NCI-H2107 treated with DMSO at 0.1 percent for 48 hours (cell line): ENCODE results near the gene MKI67.
"Not testable (repeated sequence)": the region's sequence is repeated elsewhere in the genome, so short reads cannot be mapped to it uniquely, and the experiment has no call there.

Source experiments
- DNase-seq: peaks from one replicate; lab custom pipeline; 2025; ENCODE audit not compliant: unreplicated experiment; lab: John Stamatoyannopoulos, UW

Gene MKI67

DNA sequence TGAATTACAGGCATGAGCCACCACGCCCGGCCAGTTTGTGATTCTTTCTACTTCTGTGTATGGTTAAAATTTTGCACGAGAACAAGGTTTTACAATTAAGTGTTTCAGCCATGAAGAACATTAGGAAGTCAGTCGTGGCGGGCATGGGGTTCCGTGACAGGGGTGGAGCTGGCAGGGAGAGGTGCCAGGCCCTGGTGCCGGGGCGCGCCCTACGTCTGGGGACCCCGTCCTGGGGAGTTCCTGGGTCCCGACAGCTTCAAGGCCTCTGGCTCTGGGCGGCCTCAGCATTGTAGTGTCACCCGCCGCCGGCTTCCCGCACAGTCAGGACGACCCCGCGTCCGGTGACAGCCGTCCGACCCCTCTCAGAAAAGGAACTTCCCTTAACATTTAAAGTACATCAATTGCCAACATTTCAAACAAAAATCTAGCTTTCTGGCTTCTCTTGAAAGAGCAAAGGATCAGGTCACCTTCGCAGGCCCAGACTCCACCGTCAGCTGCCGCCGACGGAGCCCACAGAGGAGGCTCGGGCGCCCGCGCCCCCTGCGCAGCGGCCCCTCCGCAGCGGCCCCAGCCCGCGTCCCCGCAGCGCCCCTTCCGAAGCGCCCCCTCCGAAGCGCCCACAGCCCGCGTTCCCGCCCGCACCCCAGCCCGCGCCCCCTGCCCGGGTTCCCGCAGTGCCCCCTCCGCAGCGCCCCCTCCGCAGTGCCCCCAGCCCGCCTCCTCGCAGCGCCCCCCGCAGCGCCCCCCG, 23.2 kb upstream of the MKI67 start:
- no peak for DNase-seq

DNA sequence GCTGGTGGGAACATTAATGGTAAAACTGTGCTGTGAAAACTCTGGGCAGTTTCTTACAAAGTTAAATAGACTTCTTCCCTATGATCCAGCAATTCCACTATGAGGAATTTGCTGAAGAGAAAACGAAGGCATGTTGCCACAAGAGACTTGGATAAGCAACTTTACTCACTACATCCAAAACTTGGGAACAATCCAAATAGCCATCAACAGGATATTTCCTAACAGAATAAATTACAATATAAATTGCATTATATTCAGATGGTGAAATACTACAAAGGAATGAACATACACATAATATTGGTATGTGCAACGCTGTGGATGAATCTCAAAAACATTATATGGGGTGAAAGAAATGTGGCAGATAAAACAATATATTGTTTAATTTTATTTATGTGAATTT, 21.4 kb upstream of the MKI67 start:
- no peak for DNase-seq

GRCh38 chr10:128147064-128147463, 20.8 kb upstream of the MKI67 start:
- DNase-seq: no peak

DNA sequence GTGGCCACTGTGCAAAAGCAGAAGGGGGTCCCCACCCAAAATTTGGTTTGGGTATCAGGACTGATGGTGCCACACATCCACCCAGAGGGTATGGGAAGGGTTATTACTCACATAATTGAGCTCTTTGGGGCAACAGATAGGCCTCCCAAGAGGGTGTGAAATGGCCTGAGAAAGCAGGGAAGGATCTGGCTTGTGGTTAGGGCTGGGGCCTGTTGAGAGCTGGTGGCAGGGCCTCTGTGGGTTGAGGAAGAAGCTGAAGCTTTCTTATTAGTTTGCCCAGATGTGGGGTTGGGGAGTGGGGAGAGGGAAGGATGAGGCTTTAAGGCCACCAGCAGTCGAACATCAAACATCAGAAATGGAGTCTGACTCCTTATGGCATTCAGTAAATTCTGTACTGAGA, 18.3 kb upstream of the MKI67 start:
- DNase-seq: no peak

- no peak for DNase-seq
Measured at GRCh38 chr10:128143531-128143930, 17.3 kb upstream of the MKI67 start.

GRCh38 chr10:128140425-128140824, 14.2 kb upstream of the MKI67 start:
- DNase-seq: no peak

- not testable (repeated sequence) for DNase-seq
Measured at GRCh38 chr10:128138429-128138828, 12.2 kb upstream of the MKI67 start.

GRCh38 chr10:128137877-128138276, 11.7 kb upstream of the MKI67 start:
- no peak for DNase-seq

GRCh38 chr10:128130051-128130450, 3.8 kb upstream of the MKI67 start:
- no peak for DNase-seq

DNA sequence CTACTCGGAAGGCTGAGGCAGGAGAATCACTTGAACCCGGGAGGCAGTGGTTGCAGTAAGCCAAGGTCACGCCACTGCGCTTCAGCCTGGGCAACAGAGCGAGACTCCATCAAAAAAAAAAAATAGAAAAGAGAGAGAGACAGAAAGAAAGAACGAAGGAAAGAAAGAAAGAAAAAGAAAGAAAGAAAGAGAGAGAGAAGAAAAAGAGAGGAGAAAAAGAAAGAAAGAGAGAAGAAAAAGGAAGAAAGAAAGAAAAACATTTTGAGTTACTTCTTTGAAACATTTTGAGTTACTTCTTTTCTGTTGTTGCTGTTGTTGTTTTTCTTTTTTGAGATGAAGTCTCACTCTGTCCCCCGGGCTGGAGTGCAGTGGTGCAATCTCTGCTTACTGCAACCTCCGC, 2.4 kb upstream of the MKI67 start:
- no peak for DNase-seq

DNA sequence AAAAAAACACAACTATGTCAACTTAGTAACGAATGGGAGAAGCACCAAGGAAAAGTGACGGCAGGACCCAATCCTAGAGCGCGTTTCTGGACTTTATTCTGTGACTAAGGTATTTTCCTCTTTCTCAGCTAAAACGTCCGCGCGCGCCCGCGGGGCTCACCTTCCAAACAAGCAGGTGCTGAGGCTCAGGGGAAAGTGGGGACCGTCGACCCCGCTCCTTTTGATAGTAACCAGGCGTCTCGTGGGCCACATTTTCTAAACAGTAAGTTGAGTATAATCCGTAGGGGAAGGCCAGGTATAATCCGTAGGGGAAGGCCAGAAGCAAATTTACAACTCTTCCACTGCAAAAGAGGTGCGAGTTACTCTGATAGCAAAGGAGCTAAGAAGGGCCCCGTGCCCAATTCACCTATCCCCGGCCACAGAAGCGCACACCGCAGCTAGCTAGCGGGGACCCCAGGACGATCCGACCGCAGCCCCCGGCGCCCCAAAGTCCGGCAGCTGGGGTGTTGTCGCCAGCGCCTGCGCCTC, 743 bp downstream of the MKI67 start:
- DNase-seq: no peak

GRCh38 chr10:128124813-128125403, 1.3 kb downstream of the MKI67 start:
- DNase-seq: no peak

DNA sequence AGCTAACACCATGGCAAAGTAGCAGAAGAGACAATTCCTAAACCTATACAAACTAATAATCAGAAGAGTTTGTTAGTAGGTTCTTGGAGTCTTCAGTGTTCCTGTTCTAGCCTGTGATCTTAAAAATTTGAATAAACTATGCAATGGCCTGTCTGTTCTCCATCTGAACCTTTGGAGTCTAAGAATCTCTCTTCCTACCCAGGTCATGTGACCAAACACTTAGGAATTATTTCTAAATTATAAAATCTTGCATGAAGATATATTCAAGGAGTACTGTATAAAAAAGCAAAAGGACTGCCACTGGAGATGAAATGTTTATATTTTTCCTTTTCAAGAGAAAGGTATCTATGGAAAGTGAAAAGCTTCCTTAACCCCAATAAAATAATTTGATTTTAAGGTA, 2.4 kb downstream of the MKI67 start:
- no peak for DNase-seq

- no peak for DNase-seq
Measured at GRCh38 chr10:128122931-128123330, 3.3 kb downstream of the MKI67 start.

GRCh38 chr10:128121750-128122412, 4.3 kb downstream of the MKI67 start:
- no peak for DNase-seq

DNA sequence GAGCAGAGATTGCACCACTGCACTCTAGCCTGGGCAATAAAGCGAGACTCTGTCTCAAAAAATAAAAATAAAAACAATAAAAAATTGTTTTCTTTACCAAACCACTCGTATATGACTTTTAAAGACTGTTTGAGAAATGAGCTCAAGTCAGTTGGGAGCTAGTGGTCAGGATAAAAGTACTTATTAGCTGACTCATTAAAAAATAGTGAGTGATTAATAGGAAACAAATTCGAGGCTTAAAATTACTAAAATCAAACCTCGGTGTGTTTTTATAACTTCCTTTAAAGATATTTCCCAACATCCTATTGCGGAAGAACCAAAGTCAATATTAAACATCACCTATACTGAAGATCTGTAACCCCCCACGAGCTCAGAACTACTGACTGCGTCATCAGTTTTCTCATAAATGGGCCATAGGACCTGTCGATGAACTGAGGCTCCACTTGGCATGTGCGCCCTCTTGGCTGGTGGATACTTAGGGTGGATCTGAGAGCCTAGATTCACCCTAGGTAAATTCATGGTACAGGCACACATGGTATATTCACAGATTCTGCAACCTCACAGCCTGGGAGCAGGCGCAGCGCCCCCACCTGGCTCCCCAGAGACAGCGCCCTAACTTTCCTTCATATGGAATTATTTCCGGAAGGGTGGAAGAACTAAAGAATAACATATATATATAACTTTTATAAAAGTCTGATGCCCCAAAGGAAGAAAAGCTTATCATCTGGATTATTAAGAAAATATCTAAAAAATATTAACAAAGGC, 9.2 kb downstream of the MKI67 start:
- no peak for DNase-seq

DNA sequence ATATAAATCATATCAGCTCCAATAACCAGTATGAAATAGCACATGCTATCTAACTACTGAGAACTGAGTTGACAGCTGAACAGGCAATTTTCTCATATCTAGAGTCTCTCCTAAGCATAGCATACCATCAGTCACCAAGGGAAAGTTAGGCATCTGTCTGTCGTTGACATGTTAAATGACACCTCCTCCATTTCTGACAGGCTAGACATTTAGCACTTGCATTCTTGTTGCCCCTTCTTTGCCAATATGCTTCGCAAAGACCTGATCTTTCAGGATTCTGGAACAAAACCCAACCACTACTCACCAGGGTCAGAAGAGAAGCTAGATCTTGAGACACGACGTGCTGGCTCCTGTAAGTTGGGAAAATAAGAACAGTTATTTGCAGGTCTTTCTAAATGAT, 10.0 kb downstream of the MKI67 start:
- no peak for DNase-seq

GRCh38 chr10:128115356-128115755, 10.9 kb downstream of the MKI67 start:
- no peak for DNase-seq

- no peak for DNase-seq
Measured at GRCh38 chr10:128114901-128115300, 11.3 kb downstream of the MKI67 start.

DNA sequence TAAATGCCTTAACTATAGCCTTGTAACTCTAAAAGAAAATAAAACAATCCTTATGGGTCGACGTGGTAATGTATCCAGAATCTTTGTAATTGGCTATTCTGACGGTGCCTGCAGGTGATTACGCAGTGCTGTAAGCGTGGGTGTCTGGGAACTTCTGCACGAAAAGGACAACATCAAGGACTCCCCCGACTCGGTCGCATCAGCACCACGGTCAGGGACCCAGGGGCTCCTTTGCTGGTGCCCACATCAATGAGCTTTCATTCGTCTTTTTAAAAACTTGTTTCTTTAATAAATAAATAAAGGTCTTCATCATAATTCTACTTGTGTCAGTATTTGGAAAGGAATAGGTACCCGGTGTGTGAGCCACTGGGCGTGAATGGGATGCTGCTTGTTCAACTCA, 13.2 kb downstream of the MKI67 start:
- DNase-seq: no peak

- no peak for DNase-seq
Measured at GRCh38 chr10:128111696-128112095, 14.5 kb downstream of the MKI67 start.
